ENCODE results near the gene KLHL26. TPM values are rescaled to one million over a fixed set of nuclear protein-coding genes. Genes with fewer than 3 reads are reported as not detected.

KLHL26 gene
- total RNA-seq, 1 experiment from 2014 or later: 5.9 TPM

- DNase-seq (ENCODE audit: low spot score): peak; percentile 72
Observed at GRCh38 chr19:18683109-18683957, 46.5 kb downstream of the KLHL26 start, which contains the start of gene CRTC1. Gene CRTC1 (plus strand): TSS chr19:18683680. CDS start chr19:18683703, 23 bp downstream.

GRCh38 chr19:18683958-18684641 is 47.3 kb downstream of the KLHL26 start:
- no peak for DNase-seq (ENCODE audit: low spot score)

- no peak for DNase-seq (ENCODE audit: low spot score)
Observed at GRCh38 chr19:18684642-18684993, 47.8 kb downstream of the KLHL26 start.

GRCh38 chr19:18685597-18686190 is 48.9 kb downstream of the KLHL26 start:
- no peak for DNase-seq (ENCODE audit: low spot score)

- DNase-seq (ENCODE audit: low spot score): no peak
Observed at GRCh38 chr19:18687740-18688465, 51.1 kb downstream of the KLHL26 start.

GRCh38 chr19:18696023-18696422 is 59.2 kb downstream of the KLHL26 start:
- peak; percentile 8 for DNase-seq (ENCODE audit: low spot score)

GRCh38 chr19:18697680-18698079 is 60.9 kb downstream of the KLHL26 start:
- DNase-seq (ENCODE audit: low spot score): peak; percentile 32

GRCh38 chr19:18698321-18699167 is 61.7 kb downstream of the KLHL26 start:
- DNase-seq (ENCODE audit: low spot score): no peak

GRCh38 chr19:18699403-18700054 is 62.7 kb downstream of the KLHL26 start:
- DNase-seq (ENCODE audit: low spot score): no peak

- DNase-seq (ENCODE audit: low spot score): peak; percentile 53
Observed at GRCh38 chr19:18700501-18701249, 63.8 kb downstream of the KLHL26 start.

- peak; percentile 27 for DNase-seq (ENCODE audit: low spot score)
Observed at GRCh38 chr19:18701250-18701608, 64.4 kb downstream of the KLHL26 start.

- DNase-seq (ENCODE audit: low spot score): no peak
Observed at GRCh38 chr19:18704054-18704453, 67.2 kb downstream of the KLHL26 start.

- DNase-seq (ENCODE audit: low spot score): no peak
Observed at GRCh38 chr19:18704971-18705370, 68.1 kb downstream of the KLHL26 start.

- DNase-seq (ENCODE audit: low spot score): no peak
Observed at GRCh38 chr19:18708452-18709231, 71.8 kb downstream of the KLHL26 start.

GRCh38 chr19:18709546-18709945 is 72.7 kb downstream of the KLHL26 start:
- DNase-seq (ENCODE audit: low spot score): no peak

GRCh38 chr19:18710186-18710585 is 73.4 kb downstream of the KLHL26 start:
- no peak for DNase-seq (ENCODE audit: low spot score)

GRCh38 chr19:18710996-18711751 is 74.3 kb downstream of the KLHL26 start:
- no peak for DNase-seq (ENCODE audit: low spot score)

- DNase-seq (ENCODE audit: low spot score): no peak
Observed at GRCh38 chr19:18711893-18712292, 75.1 kb downstream of the KLHL26 start.
